ENCODE data around the gene MPP3. TPM values are rescaled to one million over a fixed set of nuclear protein-coding genes. Genes with fewer than 3 reads are reported as not detected.
A peak's percentile ranks its signal among the peaks of the same experiment; 100 is the strongest.
"Not testable (repeated sequence)": the region's sequence is repeated elsewhere in the genome, so short reads cannot be mapped to it uniquely, and the experiment has no call there.

MPP3 gene
- polyA plus RNA-seq, 12 donors: 3.1 to 42.0 (median 4.3) TPM; not detected in 1

GRCh38 chr17:43810226-43810715 is 22.7 kb downstream of the MPP3 start:
- DNase-seq: no peak

GRCh38 chr17:43809121-43809520 is 23.8 kb downstream of the MPP3 start:
- DNase-seq: no peak

GRCh38 chr17:43808076-43808475 is 24.9 kb downstream of the MPP3 start:
- DNase-seq: no peak

GRCh38 chr17:43805117-43805516 is 27.8 kb downstream of the MPP3 start:
- DNase-seq: no peak

- no peak for DNase-seq
These were observed 29.2 kb downstream of the MPP3 start for GRCh38 chr17:43803758-43804157.

GRCh38 chr17:43801844-43802243 is 31.1 kb downstream of the MPP3 start:
- DNase-seq: no peak

- DNase-seq: no peak
These were observed 32.2 kb downstream of the MPP3 start for GRCh38 chr17:43800736-43801135.

GRCh38 chr17:43799047-43799446 is 33.9 kb downstream of the MPP3 start:
- DNase-seq: no peak

GRCh38 chr17:43798024-43798423 is 34.9 kb downstream of the MPP3 start:
- not testable (repeated sequence) for DNase-seq

GRCh38 chr17:43792668-43793067 is 40.3 kb downstream of the MPP3 start:
- DNase-seq: not testable (repeated sequence)

GRCh38 chr17:43791589-43791988 is 41.4 kb downstream of the MPP3 start:
- no peak for DNase-seq

GRCh38 chr17:43790311-43790940 is 42.5 kb downstream of the MPP3 start:
- DNase-seq: no peak

- DNase-seq: no peak
These were observed 43.5 kb downstream of the MPP3 start for GRCh38 chr17:43789482-43789881.

GRCh38 chr17:43788540-43788939 is 44.4 kb downstream of the MPP3 start:
- no peak for DNase-seq

GRCh38 chr17:43787728-43788127 is 45.2 kb downstream of the MPP3 start:
- no peak for DNase-seq

- peak; percentile 45 for DNase-seq
These were observed 48.3 kb downstream of the MPP3 start for GRCh38 chr17:43784628-43785101.

- DNase-seq: no peak
These were observed 48.9 kb downstream of the MPP3 start for GRCh38 chr17:43784068-43784467.

GRCh38 chr17:43782913-43783680 is 49.8 kb downstream of the MPP3 start:
- no peak for DNase-seq

GRCh38 chr17:43780135-43780534 is 52.8 kb downstream of the MPP3 start, which contains the start of gene CFAP97D1:
Gene CFAP97D1 (plus strand): TSS chr17:43780435. CDS start chr17:43780463, 28 bp downstream.
- no peak for DNase-seq

GRCh38 chr17:43779145-43780125 is 53.5 kb downstream of the MPP3 start:
- DNase-seq: no peak

GRCh38 chr17:43778337-43779144 is 54.4 kb downstream of the MPP3 start, which contains the start of gene DUSP3:
Gene DUSP3 (minus strand): TSS chr17:43778977. CDS start chr17:43778924, 53 bp downstream.
- DNase-seq: peak; percentile 90
